WTC11 (cell line): ENCODE results near the gene MRPL41. TPM values are rescaled to one million over a fixed set of nuclear protein-coding genes. Genes with fewer than 3 reads are reported as not detected.

Source experiments
- ATAC-seq: fragments of 200-7000 bp; cut with Tn5 transposase; 2 replicates; pipeline ENCODE4 v1.10.0; 2021; ENCODE audit warnings: mild to moderate bottlenecking, moderate library complexity
- CTCF ChIA-PET: fragments of 300-600 bp; sonication (Branson Sonifier 250); formaldehyde crosslinking; loops from one replicate; lab custom pipeline; 2021; ENCODE audit warnings: antibody characterized with exemption; lab: Charles Lee
- POLR2A ChIA-PET: fragments of 350-600 bp; sonication (Branson Sonifier 250); formaldehyde crosslinking; loops from one replicate; lab custom pipeline; 2021; ENCODE audit warnings: antibody characterized with exemption; lab: Charles Lee
- DNase-seq: peaks from one replicate; pipeline ENCODE4 v3.0.0; 2021; ENCODE audit warnings: low spot score
- H3K27ac Mint-ChIP-seq: 2 replicates; pipeline ENCODE4 v1.8.0; 2021; ENCODE audit warnings: mixed read lengths
- H3K27me3 Mint-ChIP-seq: 2 replicates; pipeline ENCODE4 v1.8.0; 2021; ENCODE audit warnings: low read depth, mild to moderate bottlenecking, moderate library complexity, mixed read lengths
- H3K36me3 Mint-ChIP-seq: 2 replicates; pipeline ENCODE4 v1.8.0; 2021; ENCODE audit warnings: mixed read lengths
- H3K4me1 Mint-ChIP-seq: 2 replicates; pipeline ENCODE4 v1.8.0; 2022; ENCODE audit warnings: mixed read lengths
- H3K4me3 Mint-ChIP-seq: 2 replicates; pipeline ENCODE4 v1.8.0; 2021; ENCODE audit warnings: mild to moderate bottlenecking, moderate library complexity, mixed read lengths
- H3K9me3 Mint-ChIP-seq: 2 replicates; pipeline ENCODE4 v1.8.0; 2021; ENCODE audit warnings: mixed read lengths
- CBFB ChIP-seq: sonication (generic); formaldehyde crosslinking; IDR thresholded peaks from 2 replicates; pipeline ENCODE4 v1.8.1; 2022; ENCODE audit warnings: mild to moderate bottlenecking, low read depth, missing genetic modification reagents
- CREM ChIP-seq: sonication (generic); formaldehyde crosslinking; IDR thresholded peaks from 2 replicates; pipeline ENCODE4 v1.8.1; 2022; ENCODE audit warnings: mild to moderate bottlenecking, missing genetic modification reagents, moderate library complexity
- ELF4 ChIP-seq: sonication (generic); formaldehyde crosslinking; IDR thresholded peaks from 2 replicates; pipeline ENCODE4 v1.8.1; 2022; ENCODE audit warnings: low read depth, mild to moderate bottlenecking, moderate library complexity, missing genetic modification reagents
- EMX1 ChIP-seq: fragments of 250-450 bp; sonication (Bioruptor Pico); IDR thresholded peaks from 2 replicates; pipeline ENCODE4 v1.8.0; 2021; ENCODE audit warnings: mild to moderate bottlenecking
- GRHL2 ChIP-seq: fragments of 250-450 bp; sonication (Bioruptor Pico); IDR thresholded peaks from 2 replicates; pipeline ENCODE4 v1.8.0; 2022; ENCODE audit warnings: mild to moderate bottlenecking, moderate library complexity; ENCODE audit not compliant: insufficient replicate concordance, severe bottlenecking
- IRF2 ChIP-seq: sonication (generic); formaldehyde crosslinking; IDR thresholded peaks from 2 replicates; pipeline ENCODE4 v1.8.0; 2022; ENCODE audit warnings: low read depth, missing genetic modification reagents, borderline replicate concordance
- OVOL2 ChIP-seq: fragments of 250-450 bp; sonication (Bioruptor Pico); IDR thresholded peaks from 2 replicates; pipeline ENCODE4 v1.9.0; 2021; ENCODE audit warnings: mild to moderate bottlenecking, borderline replicate concordance
- PRRX2 ChIP-seq: fragments of 250-450 bp; sonication (Bioruptor Pico); IDR thresholded peaks from 2 replicates; pipeline ENCODE4 v1.8.0; 2021; ENCODE audit warnings: mild to moderate bottlenecking
- RORB ChIP-seq: fragments of 250-450 bp; sonication (Bioruptor Pico); IDR thresholded peaks from 2 replicates; pipeline ENCODE4 v1.9.0; 2021; ENCODE audit warnings: mild to moderate bottlenecking
- TP53 ChIP-seq: sonication (generic); formaldehyde crosslinking; IDR thresholded peaks from 2 replicates; pipeline ENCODE4 v1.8.1; 2023; ENCODE audit warnings: mild to moderate bottlenecking, missing genetic modification reagents
- ZBTB43 ChIP-seq: sonication (generic); formaldehyde crosslinking; IDR thresholded peaks from 2 replicates; pipeline ENCODE4 v1.8.1; 2023; ENCODE audit warnings: mild to moderate bottlenecking, missing genetic modification reagents
- ZNF138 ChIP-seq: sonication (generic); formaldehyde crosslinking; conservative IDR thresholded peaks from 2 replicates; pipeline ENCODE4 v1.8.1; 2022; ENCODE audit warnings: mild to moderate bottlenecking, moderate library complexity, missing genetic modification reagents
- ZNF263 ChIP-seq: sonication (generic); formaldehyde crosslinking; IDR thresholded peaks from 2 replicates; pipeline ENCODE4 v1.8.1; 2022; ENCODE audit warnings: low read depth, mild to moderate bottlenecking, moderate library complexity, missing genetic modification reagents
- ZNF317 ChIP-seq: sonication (generic); formaldehyde crosslinking; IDR thresholded peaks from 2 replicates; pipeline ENCODE4 v1.8.1; 2023; ENCODE audit warnings: low read depth, mild to moderate bottlenecking, moderate library complexity, missing genetic modification reagents, borderline replicate concordance
- ZNF512 ChIP-seq: sonication (generic); formaldehyde crosslinking; IDR thresholded peaks from 2 replicates; pipeline ENCODE4 v1.8.1; 2022; ENCODE audit warnings: missing genetic modification reagents, borderline replicate concordance
- total RNA-seq: library from RNA; stranded (reverse); gene quantifications from 3 replicates; pipeline ENCODE4 v1.2.3, GENCODE V29; 2021
- TF ChIP-seq, protein P1 (sequence below): sonication (generic); formaldehyde crosslinking; IDR thresholded peaks from 2 replicates; pipeline ENCODE4 v1.8.1; 2022; ENCODE audit warnings: low read depth, missing genetic modification reagents, borderline replicate concordance
- TF ChIP-seq, protein P2 (sequence below): sonication (generic); formaldehyde crosslinking; IDR thresholded peaks from 2 replicates; pipeline ENCODE4 v1.8.0; 2022; ENCODE audit warnings: missing genetic modification reagents
- TF ChIP-seq, protein P3 (sequence below): sonication (generic); formaldehyde crosslinking; conservative IDR thresholded peaks from 2 replicates; pipeline ENCODE4 v1.8.1; 2022; ENCODE audit warnings: mild to moderate bottlenecking, missing genetic modification reagents
- TF ChIP-seq, protein P4 (sequence below): sonication (generic); formaldehyde crosslinking; IDR thresholded peaks from 2 replicates; pipeline ENCODE4 v1.8.1; 2022; ENCODE audit warnings: low read depth, mild to moderate bottlenecking, moderate library complexity, missing genetic modification reagents, borderline replicate concordance

MRPL41 gene
- total RNA-seq, 1 experiment from 2014 or later: 70.1 TPM

- H3K27me3 Mint-ChIP-seq: no peaks in the 10 kb centered on the region
- peak; percentile 9 for ATAC-seq
- CTCF ChIA-PET: interaction anchor here (0.6 to 4.2 kb wide), 14 partner anchors 9 to 443 kb away, joined by 3 to 51 read pairs (median 4); partner anchors contain the start of genes ARRDC1, MRPL41 and ZMYND19
- TF ChIP-seq CREM (CRISPR knock-in tag): no peak
- no peak for TF ChIP-seq ELF4
- TF ChIP-seq ZBTB43 (CRISPR knock-in tag): no peak
- TF ChIP-seq, protein P1, sequence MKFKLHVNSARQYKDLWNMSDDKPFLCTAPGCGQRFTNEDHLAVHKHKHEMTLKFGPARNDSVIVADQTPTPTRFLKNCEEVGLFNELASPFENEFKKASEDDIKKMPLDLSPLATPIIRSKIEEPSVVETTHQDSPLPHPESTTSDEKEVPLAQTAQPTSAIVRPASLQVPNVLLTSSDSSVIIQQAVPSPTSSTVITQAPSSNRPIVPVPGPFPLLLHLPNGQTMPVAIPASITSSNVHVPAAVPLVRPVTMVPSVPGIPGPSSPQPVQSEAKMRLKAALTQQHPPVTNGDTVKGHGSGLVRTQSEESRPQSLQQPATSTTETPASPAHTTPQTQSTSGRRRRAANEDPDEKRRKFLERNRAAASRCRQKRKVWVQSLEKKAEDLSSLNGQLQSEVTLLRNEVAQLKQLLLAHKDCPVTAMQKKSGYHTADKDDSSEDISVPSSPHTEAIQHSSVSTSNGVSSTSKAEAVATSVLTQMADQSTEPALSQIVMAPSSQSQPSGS: no peak
- no peak for TF ChIP-seq RORB (CRISPR knock-in tag)
- TF ChIP-seq, protein P2, sequence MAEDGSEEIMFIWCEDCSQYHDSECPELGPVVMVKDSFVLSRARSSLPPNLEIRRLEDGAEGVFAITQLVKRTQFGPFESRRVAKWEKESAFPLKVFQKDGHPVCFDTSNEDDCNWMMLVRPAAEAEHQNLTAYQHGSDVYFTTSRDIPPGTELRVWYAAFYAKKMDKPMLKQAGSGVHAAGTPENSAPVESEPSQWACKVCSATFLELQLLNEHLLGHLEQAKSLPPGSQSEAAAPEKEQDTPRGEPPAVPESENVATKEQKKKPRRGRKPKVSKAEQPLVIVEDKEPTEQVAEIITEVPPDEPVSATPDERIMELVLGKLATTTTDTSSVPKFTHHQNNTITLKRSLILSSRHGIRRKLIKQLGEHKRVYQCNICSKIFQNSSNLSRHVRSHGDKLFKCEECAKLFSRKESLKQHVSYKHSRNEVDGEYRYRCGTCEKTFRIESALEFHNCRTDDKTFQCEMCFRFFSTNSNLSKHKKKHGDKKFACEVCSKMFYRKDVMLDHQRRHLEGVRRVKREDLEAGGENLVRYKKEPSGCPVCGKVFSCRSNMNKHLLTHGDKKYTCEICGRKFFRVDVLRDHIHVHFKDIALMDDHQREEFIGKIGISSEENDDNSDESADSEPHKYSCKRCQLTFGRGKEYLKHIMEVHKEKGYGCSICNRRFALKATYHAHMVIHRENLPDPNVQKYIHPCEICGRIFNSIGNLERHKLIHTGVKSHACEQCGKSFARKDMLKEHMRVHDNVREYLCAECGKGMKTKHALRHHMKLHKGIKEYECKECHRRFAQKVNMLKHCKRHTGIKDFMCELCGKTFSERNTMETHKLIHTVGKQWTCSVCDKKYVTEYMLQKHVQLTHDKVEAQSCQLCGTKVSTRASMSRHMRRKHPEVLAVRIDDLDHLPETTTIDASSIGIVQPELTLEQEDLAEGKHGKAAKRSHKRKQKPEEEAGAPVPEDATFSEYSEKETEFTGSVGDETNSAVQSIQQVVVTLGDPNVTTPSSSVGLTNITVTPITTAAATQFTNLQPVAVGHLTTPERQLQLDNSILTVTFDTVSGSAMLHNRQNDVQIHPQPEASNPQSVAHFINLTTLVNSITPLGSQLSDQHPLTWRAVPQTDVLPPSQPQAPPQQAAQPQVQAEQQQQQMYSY: no peak
- TF ChIP-seq TP53 (CRISPR knock-in tag): no peak
- TF ChIP-seq GRHL2 (CRISPR knock-in tag): no peak
- TF ChIP-seq CBFB (CRISPR knock-in tag): no peak
- no peak for TF ChIP-seq PRRX2 (CRISPR knock-in tag)
- TF ChIP-seq ZNF512 (CRISPR knock-in tag): no peak
- TF ChIP-seq ZNF263: no peak
- no peak for TF ChIP-seq OVOL2 (CRISPR knock-in tag)
- TF ChIP-seq IRF2 (CRISPR knock-in tag): no peak
- TF ChIP-seq EMX1 (CRISPR knock-in tag): no peak
- TF ChIP-seq, protein P3, sequence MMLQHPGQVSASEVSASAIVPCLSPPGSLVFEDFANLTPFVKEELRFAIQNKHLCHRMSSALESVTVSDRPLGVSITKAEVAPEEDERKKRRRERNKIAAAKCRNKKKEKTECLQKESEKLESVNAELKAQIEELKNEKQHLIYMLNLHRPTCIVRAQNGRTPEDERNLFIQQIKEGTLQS (CRISPR knock-in tag): no peak
- TF ChIP-seq ZNF317 (CRISPR knock-in tag): no peak
- TF ChIP-seq, protein P4, sequence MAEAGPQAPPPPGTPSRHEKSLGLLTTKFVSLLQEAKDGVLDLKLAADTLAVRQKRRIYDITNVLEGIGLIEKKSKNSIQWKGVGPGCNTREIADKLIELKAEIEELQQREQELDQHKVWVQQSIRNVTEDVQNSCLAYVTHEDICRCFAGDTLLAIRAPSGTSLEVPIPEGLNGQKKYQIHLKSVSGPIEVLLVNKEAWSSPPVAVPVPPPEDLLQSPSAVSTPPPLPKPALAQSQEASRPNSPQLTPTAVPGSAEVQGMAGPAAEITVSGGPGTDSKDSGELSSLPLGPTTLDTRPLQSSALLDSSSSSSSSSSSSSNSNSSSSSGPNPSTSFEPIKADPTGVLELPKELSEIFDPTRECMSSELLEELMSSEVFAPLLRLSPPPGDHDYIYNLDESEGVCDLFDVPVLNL (CRISPR knock-in tag): no peak
- TF ChIP-seq ZNF138 (CRISPR knock-in tag): no peak
- no peaks in the 10 kb centered on the region for H3K9me3 Mint-ChIP-seq
- peak overlapping the region; percentile 36 for H3K27ac Mint-ChIP-seq
- peaks cover 33% of the 10 kb centered on the region for H3K36me3 Mint-ChIP-seq
- H3K4me1 Mint-ChIP-seq: peaks cover 28% of the 10 kb centered on the region
- DNase-seq: no peak
- H3K4me3 Mint-ChIP-seq: peak overlapping the region; percentile 80
- POLR2A ChIA-PET: interaction anchor here (0.7 to 1.9 kb wide), 2 partner anchors 10 to 86 kb away, joined by 4 to 7 read pairs; no protein-coding TSS in a partner anchor
Observed at GRCh38 chr9:137579259-137579604, 27.6 kb downstream of the MRPL41 start.
